ENCODE measurements around the gene PLXNB2.
"Not testable (repeated sequence)": the region's sequence is repeated elsewhere in the genome, so short reads cannot be mapped to it uniquely, and the experiment has no call there.

DNA sequence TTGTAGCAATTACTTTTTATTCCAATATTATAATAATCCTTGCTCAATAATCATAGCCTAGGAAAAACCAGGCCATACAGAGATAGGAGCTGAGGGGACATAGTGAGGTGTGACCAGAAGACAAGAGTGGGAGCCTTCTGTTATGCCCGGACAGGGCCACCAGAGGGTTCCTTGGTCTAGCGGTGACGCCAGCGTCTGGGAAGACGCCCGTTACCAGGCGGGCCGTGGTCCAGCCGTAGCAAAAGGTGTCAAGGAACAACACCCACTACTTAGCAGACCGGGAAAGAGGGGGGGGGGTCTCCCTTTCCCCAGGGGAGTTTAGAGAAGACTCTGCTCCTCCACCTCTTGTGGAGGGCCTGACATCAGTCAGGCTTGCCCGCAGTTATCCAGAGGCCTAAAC is 34.1 kb downstream of the PLXNB2 start:
- not testable (repeated sequence) for TF ChIP-seq EZH2phosphoT487 (IDR thresholded peaks at IDR 0.05; ENCODE audit: low read depth); CTCF (IDR thresholded peaks at IDR 0.05; ENCODE audit: low read depth, low read length)

All from OCI-LY3 (cell line).